Coronary artery (tissue), 2 donors: Measurements from ENCODE around the gene CCN5.
A peak's percentile ranks its signal among the peaks of the same experiment; 100 is the strongest.

ENCODE experiments used
- DNase-seq: peaks from one replicate; pipeline ENCODE4 v3.0.0-alpha.2; 2017; ENCODE audit warnings: low spot score
- H3K27ac ChIP-seq, 2 donors: fragments of 200-600 bp; sonication (generic); one replicate each; pipeline ENCODE4 v1.5.1; 2016 to 2019
- H3K4me3 ChIP-seq: fragments of 200-600 bp; sonication (generic); 2 replicates; pipeline ENCODE4 v1.5.1; 2016; ENCODE audit warnings: mild to moderate bottlenecking, moderate library complexity
- TF ChIP-seq, protein P1 (sequence below): fragments of 200-600 bp; sonication (generic); IDR thresholded peaks from one replicate; pipeline ENCODE4 v1.5.1; 2019; ENCODE audit warnings: antibody characterized with exemption

Gene CCN5

DNA sequence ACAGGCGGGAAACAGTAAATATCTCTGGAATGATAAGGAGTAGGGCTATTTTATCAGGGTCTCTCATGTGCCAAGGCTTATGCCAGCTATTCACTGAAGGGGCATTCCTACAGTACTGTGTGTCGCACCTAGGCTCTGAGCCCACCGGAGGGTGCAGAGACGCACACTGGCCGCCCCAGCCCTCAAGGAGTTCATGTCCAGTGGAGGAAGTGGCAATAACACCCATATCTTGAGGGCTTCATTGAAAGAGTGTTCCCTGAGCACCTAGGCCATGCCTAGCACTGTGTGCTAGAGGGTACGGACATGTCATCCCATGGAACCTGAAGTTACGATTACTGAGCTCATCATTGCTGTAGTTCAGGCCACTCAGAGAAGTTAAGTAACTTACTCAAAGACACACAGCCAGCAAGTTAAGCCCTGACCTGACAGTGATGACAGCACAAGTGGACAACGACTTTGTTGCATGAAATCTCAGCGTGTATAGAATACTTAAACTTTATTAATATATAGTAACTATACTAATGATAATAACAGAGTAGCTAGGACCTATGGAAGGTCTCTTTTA is 8.7 kb downstream of the CCN5 start:
- Histone ChIP-seq H3K4me3 (no peak overlapping the region), H3K27ac (peak overlapping the region in 1 of 2 donors; percentile 44)
- TF ChIP-seq, protein P1, sequence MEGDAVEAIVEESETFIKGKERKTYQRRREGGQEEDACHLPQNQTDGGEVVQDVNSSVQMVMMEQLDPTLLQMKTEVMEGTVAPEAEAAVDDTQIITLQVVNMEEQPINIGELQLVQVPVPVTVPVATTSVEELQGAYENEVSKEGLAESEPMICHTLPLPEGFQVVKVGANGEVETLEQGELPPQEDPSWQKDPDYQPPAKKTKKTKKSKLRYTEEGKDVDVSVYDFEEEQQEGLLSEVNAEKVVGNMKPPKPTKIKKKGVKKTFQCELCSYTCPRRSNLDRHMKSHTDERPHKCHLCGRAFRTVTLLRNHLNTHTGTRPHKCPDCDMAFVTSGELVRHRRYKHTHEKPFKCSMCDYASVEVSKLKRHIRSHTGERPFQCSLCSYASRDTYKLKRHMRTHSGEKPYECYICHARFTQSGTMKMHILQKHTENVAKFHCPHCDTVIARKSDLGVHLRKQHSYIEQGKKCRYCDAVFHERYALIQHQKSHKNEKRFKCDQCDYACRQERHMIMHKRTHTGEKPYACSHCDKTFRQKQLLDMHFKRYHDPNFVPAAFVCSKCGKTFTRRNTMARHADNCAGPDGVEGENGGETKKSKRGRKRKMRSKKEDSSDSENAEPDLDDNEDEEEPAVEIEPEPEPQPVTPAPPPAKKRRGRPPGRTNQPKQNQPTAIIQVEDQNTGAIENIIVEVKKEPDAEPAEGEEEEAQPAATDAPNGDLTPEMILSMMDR, result no peak
- no peak for DNase-seq

DNA sequence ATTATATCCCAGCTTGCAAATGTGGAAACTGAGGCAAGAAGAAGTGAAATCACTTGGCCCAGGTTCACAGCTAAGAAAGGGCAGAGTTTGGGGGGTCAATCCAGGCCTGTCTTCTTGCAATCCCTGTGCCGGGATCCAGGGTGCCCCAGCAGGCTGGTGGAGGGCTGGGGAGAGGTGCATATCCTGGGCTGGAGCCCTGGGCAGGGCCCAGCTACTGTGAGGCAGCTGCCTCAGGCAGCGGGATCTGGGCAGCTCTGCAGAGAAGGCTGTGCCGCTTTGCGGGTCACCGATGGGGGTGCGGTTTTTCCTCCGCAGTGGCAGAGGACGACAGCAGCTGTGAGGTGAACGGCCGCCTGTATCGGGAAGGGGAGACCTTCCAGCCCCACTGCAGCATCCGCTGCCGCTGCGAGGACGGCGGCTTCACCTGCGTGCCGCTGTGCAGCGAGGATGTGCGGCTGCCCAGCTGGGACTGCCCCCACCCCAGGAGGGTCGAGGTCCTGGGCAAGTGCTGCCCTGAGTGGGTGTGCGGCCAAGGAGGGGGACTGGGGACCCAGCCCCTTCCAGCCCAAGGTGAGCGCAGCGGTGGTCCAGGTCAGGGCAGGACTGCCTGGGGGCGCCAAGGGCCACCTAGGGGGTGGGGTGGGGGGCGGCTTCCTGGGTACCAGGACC is 9.4 kb downstream of the CCN5 start:
- TF ChIP-seq, protein P1, result no peak
- Histone ChIP-seq H3K27ac (peak overlapping the region; percentile 24 to 31), H3K4me3 (no peak overlapping the region)
- no peak for DNase-seq

DNA sequence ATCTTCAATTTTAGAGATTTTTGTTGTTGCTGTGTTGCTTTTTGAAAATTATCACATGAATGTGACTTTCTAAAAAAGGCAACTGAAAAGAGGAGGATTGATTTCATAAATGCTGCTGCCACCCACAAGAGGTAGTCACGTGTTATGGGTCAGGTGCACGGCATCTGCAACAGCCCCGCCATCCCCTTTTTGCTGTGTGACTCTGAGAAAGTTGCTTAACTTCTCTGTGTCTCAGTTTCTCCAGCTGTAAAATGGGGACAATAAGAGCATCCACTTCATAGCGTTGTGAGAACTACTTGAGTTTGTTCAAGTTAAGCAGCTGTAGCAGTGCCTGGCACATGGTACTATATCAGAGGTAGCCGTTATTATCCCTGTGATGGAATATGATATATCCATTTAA is 10.7 kb downstream of the CCN5 start:
- TF ChIP-seq, protein P1, result no peak
- DNase-seq, result no peak
- no peak overlapping the region for H3K4me3 ChIP-seq
- peak overlapping the region in 1 of 2 donors; percentile 44 for H3K27ac ChIP-seq

DNA sequence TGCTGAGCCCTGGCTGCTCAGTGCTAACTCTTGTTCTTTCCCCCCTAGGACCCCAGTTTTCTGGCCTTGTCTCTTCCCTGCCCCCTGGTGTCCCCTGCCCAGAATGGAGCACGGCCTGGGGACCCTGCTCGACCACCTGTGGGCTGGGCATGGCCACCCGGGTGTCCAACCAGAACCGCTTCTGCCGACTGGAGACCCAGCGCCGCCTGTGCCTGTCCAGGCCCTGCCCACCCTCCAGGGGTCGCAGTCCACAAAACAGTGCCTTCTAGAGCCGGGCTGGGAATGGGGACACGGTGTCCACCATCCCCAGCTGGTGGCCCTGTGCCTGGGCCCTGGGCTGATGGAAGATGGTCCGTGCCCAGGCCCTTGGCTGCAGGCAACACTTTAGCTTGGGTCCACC is 11.9 kb downstream of the CCN5 start:
- no peak for DNase-seq
- Histone ChIP-seq H3K27ac (peak overlapping the region in 1 of 2 donors; percentile 44), H3K4me3 (no peak overlapping the region)
- TF ChIP-seq, protein P1, result no peak

DNA sequence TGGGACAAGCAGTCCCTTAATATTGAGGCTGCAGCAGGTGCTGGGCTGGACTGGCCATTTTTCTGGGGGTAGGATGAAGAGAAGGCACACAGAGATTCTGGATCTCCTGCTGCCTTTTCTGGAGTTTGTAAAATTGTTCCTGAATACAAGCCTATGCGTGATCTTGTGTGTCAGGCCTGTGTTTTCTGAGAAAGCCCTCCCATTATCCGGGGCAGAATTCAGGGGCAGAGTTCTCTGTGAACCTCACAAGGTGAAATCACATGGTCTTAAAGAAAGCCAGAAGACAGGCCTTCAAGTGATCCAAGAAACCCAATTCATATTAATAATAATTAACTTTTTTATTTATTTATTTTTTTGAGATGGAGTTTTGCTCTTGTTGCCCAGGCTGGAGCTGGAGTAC is 12.5 kb downstream of the CCN5 start:
- no peak overlapping the region for H3K4me3 ChIP-seq
- TF ChIP-seq, protein P1, result no peak
- H3K27ac ChIP-seq, result peak overlapping the region in 1 of 2 donors; percentile 44
- DNase-seq, result no peak

DNA sequence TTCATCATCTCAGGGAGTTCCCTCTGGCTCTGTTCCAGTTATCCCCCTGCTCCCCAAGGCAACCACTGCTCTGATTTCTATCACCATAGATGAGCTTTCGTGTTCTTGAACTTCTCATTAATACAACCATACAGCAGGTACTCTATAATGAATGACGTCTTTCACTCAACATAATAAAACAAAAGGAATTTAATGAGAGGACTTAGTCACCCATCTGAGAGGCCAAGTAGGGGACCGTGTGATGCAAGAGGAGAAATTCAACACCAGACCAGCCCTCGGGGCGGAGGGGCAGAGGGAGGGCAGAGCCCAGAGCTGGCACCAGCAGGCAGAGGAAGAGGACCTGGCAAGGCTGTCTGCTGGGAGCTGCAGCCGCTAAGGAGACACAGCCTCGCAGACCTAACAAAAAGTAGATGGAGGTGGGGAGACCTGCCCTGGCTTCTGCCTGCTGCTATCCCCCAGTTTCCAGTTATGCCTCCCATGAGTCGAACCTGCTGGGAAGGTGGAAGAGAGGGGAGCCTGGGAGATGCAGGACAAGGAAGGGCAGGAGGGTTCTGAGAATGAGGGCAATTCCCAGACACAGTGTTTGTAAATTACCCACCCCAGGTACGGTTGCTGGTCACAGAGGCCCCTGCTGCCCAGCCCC is 13.8 kb downstream of the CCN5 start:
- peak; percentile 94 for DNase-seq
- Histone ChIP-seq H3K4me3 (peak overlapping the region; percentile 51), H3K27ac (peak overlapping the region; percentile 53 to 87)
- TF ChIP-seq, protein P1, result no peak
